ENCODE results near the gene FCSK.

The FCSK gene

DNA sequence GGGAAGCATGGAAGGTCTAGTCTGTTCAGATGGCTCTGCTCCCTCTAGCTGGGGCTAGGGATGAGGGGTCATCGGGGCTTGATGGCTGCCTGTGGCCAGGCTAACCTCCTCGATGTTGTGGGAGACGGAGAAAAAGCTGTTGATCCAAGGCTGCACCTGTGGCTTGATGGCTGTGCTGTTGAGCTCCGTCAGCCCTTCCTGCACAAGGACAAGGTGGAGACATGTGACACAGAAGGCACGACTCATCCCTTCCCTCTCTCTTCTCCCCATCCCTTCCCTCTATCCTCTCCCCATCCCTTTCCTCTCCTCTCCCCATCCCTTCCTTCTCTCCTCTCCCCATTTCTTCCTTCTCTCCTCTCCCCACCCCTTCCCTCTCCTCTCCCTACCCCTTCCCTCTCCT lies 28.2 kb downstream of the FCSK start:
- no peak overlapping the region for H3K9ac ChIP-seq
- no peaks in the 10 kb centered on the region for H3K4me1 ChIP-seq
- no peak overlapping the region for H3K4me2 ChIP-seq (ENCODE audit: low read length)
- no peaks in the 10 kb centered on the region for H3K79me2 ChIP-seq
- H3K27ac ChIP-seq: no peak overlapping the region
- no peaks in the 10 kb centered on the region for H3K9me3 ChIP-seq (ENCODE audit: control insufficient read depth, low read length)
- H3K36me3 ChIP-seq (ENCODE audit: control insufficient read depth, insufficient read depth, low read length): no peaks in the 10 kb centered on the region
- no peaks in the 10 kb centered on the region for H3K27me3 ChIP-seq (ENCODE audit: control insufficient read depth, insufficient read depth, low read length)
- no peak overlapping the region for H3K4me3 ChIP-seq (ENCODE audit: low read depth, low read length)
- H2AFZ ChIP-seq: no peak overlapping the region
- TF ChIP-seq, protein P1, sequence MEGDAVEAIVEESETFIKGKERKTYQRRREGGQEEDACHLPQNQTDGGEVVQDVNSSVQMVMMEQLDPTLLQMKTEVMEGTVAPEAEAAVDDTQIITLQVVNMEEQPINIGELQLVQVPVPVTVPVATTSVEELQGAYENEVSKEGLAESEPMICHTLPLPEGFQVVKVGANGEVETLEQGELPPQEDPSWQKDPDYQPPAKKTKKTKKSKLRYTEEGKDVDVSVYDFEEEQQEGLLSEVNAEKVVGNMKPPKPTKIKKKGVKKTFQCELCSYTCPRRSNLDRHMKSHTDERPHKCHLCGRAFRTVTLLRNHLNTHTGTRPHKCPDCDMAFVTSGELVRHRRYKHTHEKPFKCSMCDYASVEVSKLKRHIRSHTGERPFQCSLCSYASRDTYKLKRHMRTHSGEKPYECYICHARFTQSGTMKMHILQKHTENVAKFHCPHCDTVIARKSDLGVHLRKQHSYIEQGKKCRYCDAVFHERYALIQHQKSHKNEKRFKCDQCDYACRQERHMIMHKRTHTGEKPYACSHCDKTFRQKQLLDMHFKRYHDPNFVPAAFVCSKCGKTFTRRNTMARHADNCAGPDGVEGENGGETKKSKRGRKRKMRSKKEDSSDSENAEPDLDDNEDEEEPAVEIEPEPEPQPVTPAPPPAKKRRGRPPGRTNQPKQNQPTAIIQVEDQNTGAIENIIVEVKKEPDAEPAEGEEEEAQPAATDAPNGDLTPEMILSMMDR (IDR thresholded peaks at IDR 0.05): no peak

DNA sequence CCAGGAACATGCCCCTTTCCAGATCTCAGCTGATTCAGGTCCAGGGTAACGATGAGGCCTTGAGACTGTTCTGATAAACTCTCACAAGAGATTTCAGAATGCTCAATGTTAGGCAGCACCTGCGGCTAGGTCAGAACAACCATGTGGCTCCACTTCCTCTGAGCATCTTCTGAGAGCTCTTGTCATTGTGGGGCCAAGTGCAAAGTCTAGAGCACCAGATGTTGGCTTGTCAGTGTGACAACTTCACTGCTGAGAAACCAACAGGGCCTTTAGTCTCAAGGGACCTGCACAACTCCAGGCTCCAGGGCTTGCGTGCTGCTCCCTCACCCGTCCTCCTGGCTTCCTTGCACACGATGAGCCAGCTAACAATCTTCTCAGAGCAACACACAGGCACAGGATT lies 29.0 kb downstream of the FCSK start:
- H3K9ac ChIP-seq: no peak overlapping the region

DNA sequence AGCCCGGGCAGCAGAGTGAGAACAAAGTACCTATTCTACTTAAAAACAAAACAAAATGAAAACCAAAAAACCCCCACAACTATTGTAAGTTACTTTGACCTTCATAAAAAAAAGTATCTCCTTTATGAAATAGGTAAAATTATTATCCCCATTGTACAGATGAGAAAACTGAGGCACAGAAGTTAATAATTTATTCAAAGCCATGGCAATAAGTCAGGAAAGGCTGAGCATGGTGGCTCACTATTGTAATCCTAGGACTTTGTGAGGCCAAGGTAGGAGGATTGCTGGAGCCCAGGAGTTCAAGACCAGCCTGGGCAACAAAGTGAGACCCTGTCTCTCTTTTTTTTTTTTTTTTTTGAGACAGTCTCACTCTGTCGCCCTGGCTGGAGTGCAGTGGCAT lies 30.5 kb downstream of the FCSK start:
- H3K36me3 ChIP-seq (ENCODE audit: control insufficient read depth, insufficient read depth, low read length): no peaks in the 10 kb centered on the region

More for the DNA sequence above, 29.0 kb downstream of the FCSK start:
- H3K4me3 ChIP-seq (ENCODE audit: low read depth, low read length): no peak overlapping the region
- H3K36me3 ChIP-seq (ENCODE audit: control insufficient read depth, insufficient read depth, low read length): no peaks in the 10 kb centered on the region
- no peaks in the 10 kb centered on the region for H3K4me1 ChIP-seq
- no peaks in the 10 kb centered on the region for H3K79me2 ChIP-seq
- TF ChIP-seq, protein P1 (IDR thresholded peaks at IDR 0.05): no peak
- H3K4me2 ChIP-seq (ENCODE audit: low read length): no peak overlapping the region
- no peaks in the 10 kb centered on the region for H3K9me3 ChIP-seq (ENCODE audit: control insufficient read depth, low read length)
- no peaks in the 10 kb centered on the region for H3K27me3 ChIP-seq (ENCODE audit: control insufficient read depth, insufficient read depth, low read length)
- H2AFZ ChIP-seq: no peak overlapping the region
- H3K27ac ChIP-seq: no peak overlapping the region

DNA sequence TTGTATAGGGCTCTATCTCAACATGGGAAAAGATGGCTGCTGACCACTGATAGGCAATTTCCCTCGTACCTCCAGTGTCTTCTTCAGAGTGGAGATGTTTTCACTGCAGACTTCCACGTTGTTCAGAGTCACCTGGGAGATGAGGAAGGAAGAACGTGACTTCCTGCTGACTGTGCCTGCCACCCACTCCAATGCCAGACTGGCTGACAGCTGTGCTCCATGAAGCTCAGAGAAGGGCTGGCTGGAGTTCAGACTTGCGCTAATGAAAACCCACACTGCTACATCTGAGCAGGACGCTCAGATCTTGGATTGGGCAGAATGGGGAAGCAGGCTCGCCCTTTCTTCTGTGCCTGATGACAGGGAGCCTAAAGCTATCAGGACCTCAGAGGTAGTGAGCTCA lies 35.9 kb downstream of the FCSK start:
- no peaks in the 10 kb centered on the region for H3K9me3 ChIP-seq (ENCODE audit: control insufficient read depth, low read length)
- no peak overlapping the region for H3K9ac ChIP-seq
- TF ChIP-seq, protein P1 (IDR thresholded peaks at IDR 0.05): no peak
- no peaks in the 10 kb centered on the region for H3K27me3 ChIP-seq (ENCODE audit: control insufficient read depth, insufficient read depth, low read length)
- no peaks in the 10 kb centered on the region for H3K4me1 ChIP-seq
- no peaks in the 10 kb centered on the region for H3K36me3 ChIP-seq (ENCODE audit: control insufficient read depth, insufficient read depth, low read length)
- H3K4me3 ChIP-seq (ENCODE audit: low read depth, low read length): no peak overlapping the region
- H3K4me2 ChIP-seq (ENCODE audit: low read length): no peak overlapping the region
- H2AFZ ChIP-seq: no peak overlapping the region
- no peaks in the 10 kb centered on the region for H3K79me2 ChIP-seq
- H3K27ac ChIP-seq: no peak overlapping the region

More for the DNA sequence above, 30.5 kb downstream of the FCSK start:
- no peaks in the 10 kb centered on the region for H3K9me3 ChIP-seq (ENCODE audit: control insufficient read depth, low read length)
- no peak overlapping the region for H3K4me3 ChIP-seq (ENCODE audit: low read depth, low read length)
- no peak overlapping the region for H3K4me2 ChIP-seq (ENCODE audit: low read length)
- H3K9ac ChIP-seq: no peak overlapping the region
- no peak overlapping the region for H3K27ac ChIP-seq
- H3K79me2 ChIP-seq: no peaks in the 10 kb centered on the region
- H3K27me3 ChIP-seq (ENCODE audit: control insufficient read depth, insufficient read depth, low read length): no peaks in the 10 kb centered on the region
- H2AFZ ChIP-seq: no peak overlapping the region
- TF ChIP-seq, protein P1 (IDR thresholded peaks at IDR 0.05): no peak
- no peaks in the 10 kb centered on the region for H3K4me1 ChIP-seq

DNA sequence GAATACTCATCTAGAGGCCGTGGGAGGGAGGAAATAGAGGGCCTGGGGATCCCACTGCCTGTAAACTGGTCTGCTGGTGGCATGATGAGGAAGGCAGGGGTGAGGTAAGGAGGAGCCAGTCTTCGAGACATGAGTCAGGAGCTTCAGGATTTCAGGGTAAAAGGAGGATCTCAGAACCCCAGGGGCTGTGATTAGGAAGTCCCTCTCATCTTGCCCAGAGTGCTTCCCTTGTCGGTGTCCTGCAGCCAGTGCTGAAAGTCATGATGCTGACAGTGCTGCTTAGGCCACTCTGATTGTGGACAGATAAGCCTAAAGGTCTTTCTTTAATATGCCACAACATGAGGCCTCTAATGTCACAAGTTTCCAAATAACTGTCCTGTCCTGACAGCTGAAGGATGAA lies 39.4 kb downstream of the FCSK start:
- Histone ChIP-seq H3K4me2 (ENCODE audit: low read length) (no peak overlapping the region), H3K36me3 (ENCODE audit: control insufficient read depth, insufficient read depth, low read length) (no peaks in the 10 kb centered on the region)
- TF ChIP-seq, protein P1 (IDR thresholded peaks at IDR 0.05): no peak

More for the DNA sequence above, 39.4 kb downstream of the FCSK start:
- Histone ChIP-seq H3K9me3 (ENCODE audit: control insufficient read depth, low read length) (no peaks in the 10 kb centered on the region), H3K27me3 (ENCODE audit: control insufficient read depth, insufficient read depth, low read length) (no peaks in the 10 kb centered on the region), H3K79me2 (no peaks in the 10 kb centered on the region), H3K27ac (no peak overlapping the region), H3K4me3 (ENCODE audit: low read depth, low read length) (no peak overlapping the region), H3K4me1 (no peaks in the 10 kb centered on the region), H3K9ac (no peak overlapping the region), H2AFZ (no peak overlapping the region)
